SH-SY5Y (cell line): ENCODE measurements around the gene DZANK1.

Experiments
- GATA2 ChIP-seq: IDR thresholded peaks from 2 replicates; pipeline ENCODE4 v1.6.1; 2011; ENCODE audit warnings: mild to moderate bottlenecking, low read depth, low read length
- GATA3 ChIP-seq: IDR thresholded peaks from 2 replicates; pipeline ENCODE4 v1.6.1; 2011; ENCODE audit warnings: low read depth, mild to moderate bottlenecking, low read length, moderate library complexity

DNA sequence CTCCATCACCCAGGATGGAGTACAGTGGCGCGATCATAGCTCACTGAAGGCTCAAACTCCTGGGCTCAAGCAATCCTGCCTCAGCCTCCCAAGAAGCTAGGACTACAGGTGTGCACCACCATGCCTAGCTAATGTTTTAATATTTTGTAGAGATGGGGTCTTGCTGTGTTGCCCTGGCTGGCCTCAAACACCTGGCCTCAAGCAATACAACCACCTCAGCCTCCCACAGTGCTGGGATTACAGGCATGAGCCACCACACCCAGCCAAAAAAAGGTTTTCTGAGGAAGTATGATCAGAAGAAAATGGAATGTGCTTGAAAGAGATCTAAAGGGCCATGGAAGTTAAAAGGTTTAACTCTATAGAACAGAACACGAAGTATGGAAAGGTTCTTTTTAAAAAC, 21.5 kb upstream of the DZANK1 start:
- TF ChIP-seq GATA3 = no peak
- no peak for TF ChIP-seq GATA2
